Chondrocyte (in vitro differentiated cells): ENCODE measurements around the gene ERN2. TPM values are rescaled to one million over a fixed set of nuclear protein-coding genes. Genes with fewer than 3 reads are reported as not detected.

Source experiments
- DNase-seq: peaks from one replicate; pipeline ENCODE4 v3.0.0; 2021; ENCODE audit warnings: mixed read lengths, low spot score
- H3K27ac Mint-ChIP-seq: one replicate; pipeline ENCODE4 v1.8.0; 2021; ENCODE audit warnings: mild to moderate bottlenecking, moderate library complexity, mixed read lengths; ENCODE audit not compliant: unreplicated experiment
- H3K27me3 Mint-ChIP-seq: 2 replicates; pipeline ENCODE4 v1.8.0; 2021; ENCODE audit warnings: low read depth, mixed read lengths
- H3K36me3 Mint-ChIP-seq: 2 replicates; pipeline ENCODE4 v1.8.0; 2021; ENCODE audit warnings: low read depth, mixed read lengths
- H3K4me1 Mint-ChIP-seq: 2 replicates; pipeline ENCODE4 v1.8.0; 2021; ENCODE audit warnings: low read depth, mild to moderate bottlenecking, mixed read lengths
- H3K4me3 Mint-ChIP-seq: one replicate; pipeline ENCODE4 v1.8.0; 2021; ENCODE audit warnings: mild to moderate bottlenecking, moderate library complexity, mixed read lengths; ENCODE audit not compliant: unreplicated experiment
- H3K9me3 Mint-ChIP-seq: 2 replicates; pipeline ENCODE4 v1.8.0; 2021; ENCODE audit warnings: low read depth, mixed read lengths
- CTCF ChIP-seq: fragments of 200-600 bp; sonication (generic); IDR thresholded peaks from 2 replicates; pipeline ENCODE4 v1.5.0; 2021; ENCODE audit warnings: antibody characterized with exemption, mild to moderate bottlenecking, moderate library complexity
- total RNA-seq: library from RNA; stranded (reverse); gene quantifications from 3 replicates; pipeline ENCODE4 v1.2.1, GENCODE V29; 2021

The ERN2 gene
- total RNA-seq, 1 donor from 2014 or later, result not detected

DNA sequence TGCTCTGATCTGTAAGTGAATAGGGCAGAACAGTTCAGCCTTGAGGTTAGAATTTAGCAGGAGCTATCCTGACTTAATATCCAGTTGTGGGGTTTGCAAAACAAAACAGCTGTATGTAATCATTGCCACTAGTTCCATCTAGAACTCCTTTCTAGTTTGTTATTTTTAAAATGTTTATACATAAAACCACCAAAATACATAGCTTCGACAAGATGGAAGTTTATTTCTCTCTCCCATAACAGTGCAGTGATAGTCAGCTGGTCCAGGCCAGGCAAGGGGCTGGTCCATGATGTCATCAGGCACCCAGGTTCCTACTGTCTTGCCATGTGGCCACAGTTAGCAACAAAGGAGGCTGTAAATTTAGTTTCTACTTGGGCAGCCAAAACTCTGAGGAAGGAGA is 44.8 kb downstream of the ERN2 start:
- Mint-ChIP-seq H3K4me3 (no peak overlapping the region), H3K9me3 (no peaks in the 10 kb centered on the region), H3K36me3 (peaks cover 26% of the 10 kb centered on the region), H3K4me1 (no peaks in the 10 kb centered on the region), H3K27ac (no peak overlapping the region), H3K27me3 (no peaks in the 10 kb centered on the region)
- no peak for TF ChIP-seq CTCF
- DNase-seq, result no peak

GRCh38 chr16:23667355-23667659 is 45.7 kb downstream of the ERN2 start:
- DNase-seq, result no peak
- H3K9me3 Mint-ChIP-seq, result no peaks in the 10 kb centered on the region
- H3K4me3 Mint-ChIP-seq, result no peak overlapping the region
- TF ChIP-seq CTCF, result no peak
- H3K27ac Mint-ChIP-seq, result no peak overlapping the region
- H3K36me3 Mint-ChIP-seq, result peaks cover 28% of the 10 kb centered on the region
- no peaks in the 10 kb centered on the region for H3K27me3 Mint-ChIP-seq
- H3K4me1 Mint-ChIP-seq, result no peaks in the 10 kb centered on the region

DNA sequence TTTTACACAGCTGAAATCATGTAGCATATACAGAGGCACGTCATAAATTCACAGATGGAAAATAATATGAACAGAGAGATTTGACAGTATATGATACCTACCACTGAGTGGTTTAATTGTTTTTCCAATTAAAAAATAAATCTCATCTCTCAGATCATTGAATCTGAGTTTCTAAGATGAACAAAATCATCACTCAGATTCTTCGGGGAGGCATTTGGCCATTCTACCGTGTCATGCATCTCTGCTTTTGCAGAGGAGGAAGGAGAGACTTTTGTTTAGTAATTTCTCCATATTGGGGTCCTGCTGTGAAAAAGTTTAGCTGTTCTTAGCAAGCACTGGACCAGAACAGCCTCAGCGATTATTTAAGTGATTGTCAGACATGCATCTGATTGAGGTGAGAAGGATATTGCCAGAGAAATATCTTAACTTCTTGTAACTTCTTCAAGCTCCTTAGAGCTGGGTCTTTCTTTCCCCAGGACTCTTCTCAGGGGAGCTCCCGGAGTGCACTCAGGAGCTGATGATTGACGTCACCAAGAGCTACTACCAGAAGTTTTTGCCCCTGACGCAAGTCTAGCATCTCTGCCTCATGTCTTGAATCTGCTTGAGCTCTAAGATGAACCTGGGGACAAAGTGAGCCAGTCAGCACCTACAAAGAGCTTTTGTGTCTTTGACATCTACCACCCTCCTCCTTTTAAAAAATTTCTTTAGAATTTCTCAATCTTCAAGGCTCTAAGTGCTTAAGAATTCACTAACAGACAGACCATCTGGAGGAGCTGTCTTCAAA is 46.3 kb downstream of the ERN2 start:
- no peak for TF ChIP-seq CTCF
- H3K27ac Mint-ChIP-seq, result no peak overlapping the region
- no peaks in the 10 kb centered on the region for H3K9me3 Mint-ChIP-seq
- no peak for DNase-seq
- H3K4me1 Mint-ChIP-seq, result no peaks in the 10 kb centered on the region
- H3K27me3 Mint-ChIP-seq, result no peaks in the 10 kb centered on the region
- H3K4me3 Mint-ChIP-seq, result no peak overlapping the region
- peaks cover 28% of the 10 kb centered on the region for H3K36me3 Mint-ChIP-seq

DNA sequence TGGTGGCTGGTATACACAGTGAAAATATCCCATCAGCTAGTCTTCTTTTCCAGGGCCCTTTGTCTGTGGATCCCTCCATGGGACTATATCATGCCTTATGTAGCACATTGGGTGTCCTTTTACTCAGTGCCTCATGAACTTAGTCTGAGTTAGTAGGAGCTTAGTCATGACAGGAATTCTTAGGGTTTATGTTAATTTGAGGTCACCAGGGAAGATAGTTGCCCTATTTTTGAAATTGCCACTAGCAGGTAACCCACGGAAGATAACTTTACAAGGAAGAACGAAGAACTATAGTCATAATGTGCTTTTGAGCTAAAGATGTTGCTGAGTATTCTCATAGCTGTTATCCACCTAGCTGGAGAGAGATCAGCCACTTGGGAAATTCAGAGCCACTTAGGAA is 49.1 kb downstream of the ERN2 start:
- no peaks in the 10 kb centered on the region for H3K27me3 Mint-ChIP-seq
- no peaks in the 10 kb centered on the region for H3K9me3 Mint-ChIP-seq
- H3K27ac Mint-ChIP-seq, result no peak overlapping the region
- no peak for DNase-seq
- no peak overlapping the region for H3K4me3 Mint-ChIP-seq
- H3K36me3 Mint-ChIP-seq, result peaks cover 45% of the 10 kb centered on the region
- TF ChIP-seq CTCF, result no peak
- no peaks in the 10 kb centered on the region for H3K4me1 Mint-ChIP-seq

DNA sequence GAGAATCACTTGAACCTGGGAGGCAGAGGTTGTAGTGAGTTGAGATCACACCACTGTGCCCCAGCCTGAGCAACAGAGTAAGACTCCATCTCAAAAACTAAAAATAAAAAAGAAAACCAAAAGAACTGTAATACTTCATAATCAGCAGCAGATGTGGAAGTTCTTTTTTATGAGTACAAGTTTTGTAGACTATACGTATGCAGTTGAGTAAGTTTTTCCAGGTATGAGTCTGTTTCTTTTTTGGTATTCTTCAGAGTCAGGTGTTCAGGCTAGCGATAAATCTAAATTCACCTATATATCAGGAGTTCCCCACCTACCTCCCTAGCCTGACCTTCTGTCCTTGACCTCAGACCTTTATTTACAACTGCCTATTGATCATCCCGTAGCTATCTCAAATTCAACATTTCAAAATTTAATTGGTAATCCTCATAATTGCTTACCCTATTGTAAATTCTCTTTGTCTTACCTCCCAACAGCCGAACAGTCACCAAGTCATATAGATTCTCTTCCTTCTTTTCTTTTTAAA is 61.0 kb downstream of the ERN2 start:
- no peak overlapping the region for H3K4me3 Mint-ChIP-seq
- peaks cover 3% of the 10 kb centered on the region for H3K4me1 Mint-ChIP-seq
- TF ChIP-seq CTCF, result no peak
- H3K27me3 Mint-ChIP-seq, result no peaks in the 10 kb centered on the region
- peaks cover 22% of the 10 kb centered on the region for H3K36me3 Mint-ChIP-seq
- no peaks in the 10 kb centered on the region for H3K9me3 Mint-ChIP-seq
- no peak overlapping the region for H3K27ac Mint-ChIP-seq
- DNase-seq, result no peak
